22Rv1 (cell line): ENCODE measurements around the gene ADAMTS2.

Source experiments
- H3K27ac ChIP-seq: fragments of 450-650 bp; 2 replicates; pipeline ENCODE4 v1.5.1; 2017
- CTCF ChIP-seq: fragments of 450-650 bp; IDR thresholded peaks from 2 replicates; pipeline ENCODE4 v1.5.1; 2017; ENCODE audit warnings: mild to moderate bottlenecking
- ZFX ChIP-seq: fragments of 450-650 bp; IDR thresholded peaks from 2 replicates; pipeline ENCODE4 v1.6.1; 2017; ENCODE audit warnings: antibody characterized with exemption, borderline replicate concordance

The ADAMTS2 gene

GRCh38 chr5:179346875-179347274 is 1.6 kb upstream of the ADAMTS2 start:
- TF ChIP-seq ZFX (no peak), CTCF (no peak)
- H3K27ac ChIP-seq, result no peak overlapping the region

- no peak overlapping the region for H3K27ac ChIP-seq
- no peak for TF ChIP-seq ZFX
- no peak for TF ChIP-seq CTCF
Observed at GRCh38 chr5:179346401-179346800, 1.1 kb upstream of the ADAMTS2 start.

GRCh38 chr5:179345183-179345432 is 153 bp downstream of the ADAMTS2 start:
- H3K27ac ChIP-seq, result no peak overlapping the region
- TF ChIP-seq ZFX, result no peak
- no peak for TF ChIP-seq CTCF

- TF ChIP-seq CTCF (no peak), ZFX (no peak)
- no peak overlapping the region for H3K27ac ChIP-seq
Observed at GRCh38 chr5:179344431-179345182, 654 bp downstream of the ADAMTS2 start.

GRCh38 chr5:179343719-179344430 is 1.4 kb downstream of the ADAMTS2 start:
- no peak overlapping the region for H3K27ac ChIP-seq
- no peak for TF ChIP-seq ZFX
- TF ChIP-seq CTCF, result peak; percentile 40

GRCh38 chr5:179343021-179343718 is 2.1 kb downstream of the ADAMTS2 start:
- no peak overlapping the region for H3K27ac ChIP-seq
- no peak for TF ChIP-seq ZFX
- no peak for TF ChIP-seq CTCF

GRCh38 chr5:179342577-179342976 is 2.7 kb downstream of the ADAMTS2 start:
- no peak overlapping the region for H3K27ac ChIP-seq
- TF ChIP-seq CTCF (no peak), ZFX (no peak)
